MM.1S (cell line): Measurements from ENCODE around the gene KLHL2.

ENCODE experiments used
- EZH2 ChIP-seq: fragments of 300-600 bp; sonication (generic); optimal IDR thresholded peaks from 2 replicates; pipeline ENCODE3; 2017; ENCODE audit warnings: low read depth, mild to moderate bottlenecking, antibody characterized with exemption, low read length, mixed read lengths
- EZH2phosphoT487 ChIP-seq: fragments of 300-600 bp; sonication (generic); IDR thresholded peaks from 2 replicates; pipeline ENCODE4 v1.6.1; 2018; ENCODE audit warnings: antibody characterized with exemption, low read length
- TF ChIP-seq, protein P1 (sequence below): fragments of 300-600 bp; sonication (generic); IDR thresholded peaks from 2 replicates; pipeline ENCODE4 v1.5.1; 2016; ENCODE audit warnings: antibody characterized with exemption, low read length, mixed read lengths

DNA sequence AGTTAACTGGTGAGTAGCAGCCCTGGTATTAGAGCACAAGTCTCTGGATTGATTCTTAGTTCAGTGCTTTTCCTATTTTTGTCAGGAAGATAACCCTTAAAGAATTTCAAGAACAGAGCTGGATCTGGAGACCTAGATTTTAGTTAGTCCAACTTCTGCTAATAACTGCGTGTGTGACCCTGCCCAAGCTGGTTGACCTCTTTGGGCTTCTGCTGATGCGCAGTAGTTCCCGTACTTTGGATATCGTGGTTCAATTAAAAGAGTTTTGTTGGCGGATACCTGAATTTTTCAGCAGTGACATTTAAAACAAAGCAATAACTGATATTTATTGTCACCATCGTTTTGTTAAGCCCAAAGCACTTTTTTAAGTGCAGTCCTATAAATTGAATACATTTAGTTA lies 129.4 kb downstream of the KLHL2 start:
- TF ChIP-seq, protein P1, sequence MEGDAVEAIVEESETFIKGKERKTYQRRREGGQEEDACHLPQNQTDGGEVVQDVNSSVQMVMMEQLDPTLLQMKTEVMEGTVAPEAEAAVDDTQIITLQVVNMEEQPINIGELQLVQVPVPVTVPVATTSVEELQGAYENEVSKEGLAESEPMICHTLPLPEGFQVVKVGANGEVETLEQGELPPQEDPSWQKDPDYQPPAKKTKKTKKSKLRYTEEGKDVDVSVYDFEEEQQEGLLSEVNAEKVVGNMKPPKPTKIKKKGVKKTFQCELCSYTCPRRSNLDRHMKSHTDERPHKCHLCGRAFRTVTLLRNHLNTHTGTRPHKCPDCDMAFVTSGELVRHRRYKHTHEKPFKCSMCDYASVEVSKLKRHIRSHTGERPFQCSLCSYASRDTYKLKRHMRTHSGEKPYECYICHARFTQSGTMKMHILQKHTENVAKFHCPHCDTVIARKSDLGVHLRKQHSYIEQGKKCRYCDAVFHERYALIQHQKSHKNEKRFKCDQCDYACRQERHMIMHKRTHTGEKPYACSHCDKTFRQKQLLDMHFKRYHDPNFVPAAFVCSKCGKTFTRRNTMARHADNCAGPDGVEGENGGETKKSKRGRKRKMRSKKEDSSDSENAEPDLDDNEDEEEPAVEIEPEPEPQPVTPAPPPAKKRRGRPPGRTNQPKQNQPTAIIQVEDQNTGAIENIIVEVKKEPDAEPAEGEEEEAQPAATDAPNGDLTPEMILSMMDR = no peak
- TF ChIP-seq EZH2 (no peak), EZH2phosphoT487 (no peak)
